HEK293T (cell line): ENCODE measurements around the gene LHPP.
"Not testable (repeated sequence)": the region's sequence is repeated elsewhere in the genome, so short reads cannot be mapped to it uniquely, and the experiment has no call there.

Experiments used
- ARNT ChIP-seq: fragments of 450-650 bp; IDR thresholded peaks from 2 replicates; pipeline ENCODE4 v1.6.1; 2017; ENCODE audit warnings: mild to moderate bottlenecking
- CTBP1 ChIP-seq: fragments of 450-650 bp; IDR thresholded peaks from 2 replicates; pipeline ENCODE4 v1.6.1; 2016; ENCODE audit warnings: borderline replicate concordance
- FOXK2 ChIP-seq: fragments of 450-650 bp; IDR thresholded peaks from 2 replicates; pipeline ENCODE4 v1.6.1; 2016; ENCODE audit warnings: mild to moderate bottlenecking
- SP1 ChIP-seq: fragments of 450-650 bp; IDR thresholded peaks from 2 replicates; pipeline ENCODE4 v1.6.1; 2017
- SUZ12 ChIP-seq: fragments of 450-650 bp; IDR thresholded peaks from 2 replicates; pipeline ENCODE4 v1.6.1; 2016; ENCODE audit warnings: mild to moderate bottlenecking
- TARDBP ChIP-seq: fragments of 450-650 bp; IDR thresholded peaks from 2 replicates; pipeline ENCODE4 v1.6.1; 2016
- ZNF384 ChIP-seq: fragments of 450-650 bp; IDR thresholded peaks from 2 replicates; pipeline ENCODE4 v1.6.1; 2016

DNA sequence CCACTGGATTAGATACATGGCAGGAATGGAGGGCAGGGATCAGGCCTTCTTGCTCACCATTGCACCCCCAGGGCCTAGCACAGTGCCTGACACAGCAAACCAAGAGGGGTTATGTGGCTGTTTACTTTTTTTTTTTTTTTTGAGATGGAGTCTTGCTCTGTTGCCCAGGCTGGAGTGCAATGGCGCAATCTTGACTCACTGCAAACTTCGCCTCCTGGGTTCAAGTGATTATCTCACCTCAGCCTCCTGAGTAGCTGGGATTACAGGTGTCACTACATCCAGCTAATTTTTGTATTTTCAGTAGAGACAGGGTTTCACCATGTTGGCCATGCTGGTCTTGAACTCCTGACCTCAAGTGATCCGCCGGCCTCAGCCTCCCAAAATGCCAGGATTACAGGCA, 25.9 kb upstream of the LHPP start:
- TF ChIP-seq SP1, ZNF384, SUZ12, CTBP1, ARNT, FOXK2, TARDBP: not testable (repeated sequence)
